SU-DHL-6 (cell line): ENCODE measurements around the gene PRDM16.

Experiments
- EZH2phosphoT487 ChIP-seq: fragments of 200-600 bp; sonication (generic), shearing (Covaris generic); conservative IDR thresholded peaks from 2 replicates; pipeline ENCODE4 v1.6.1; 2018; ENCODE audit warnings: mild to moderate bottlenecking, antibody characterized with exemption, low read length, moderate library complexity, mixed read lengths
- TF ChIP-seq, protein P1 (sequence below): fragments of 200-600 bp; sonication (generic); IDR thresholded peaks from one replicate; pipeline ENCODE4 v1.5.1; 2017; ENCODE audit warnings: antibody characterized with exemption, mild to moderate bottlenecking, low read length, moderate library complexity; ENCODE audit not compliant: insufficient read depth, poor library complexity, severe bottlenecking

DNA sequence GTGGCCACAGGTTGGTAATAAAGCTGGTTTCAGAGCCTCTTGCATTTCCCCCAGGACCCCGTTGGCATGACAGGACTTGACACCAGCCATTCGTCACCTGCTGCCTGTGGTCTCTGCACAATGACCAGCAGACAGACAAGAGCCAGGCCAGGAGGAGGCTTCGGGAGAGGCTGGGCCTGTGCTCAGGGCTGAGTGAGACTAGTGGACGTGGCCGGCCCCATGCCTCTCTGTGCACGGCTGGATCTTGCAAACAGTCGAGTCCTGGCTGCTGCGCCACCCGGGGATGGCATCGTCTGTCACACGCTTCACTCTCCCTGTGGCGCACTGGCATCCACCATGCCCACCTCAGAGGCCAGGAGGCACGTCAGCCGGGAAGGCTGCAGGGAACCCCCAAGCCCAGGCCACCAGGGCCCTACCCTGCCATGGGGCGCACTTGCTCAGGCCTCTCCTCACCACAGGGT lies 208.0 kb downstream of the PRDM16 start:
- TF ChIP-seq, protein P1, sequence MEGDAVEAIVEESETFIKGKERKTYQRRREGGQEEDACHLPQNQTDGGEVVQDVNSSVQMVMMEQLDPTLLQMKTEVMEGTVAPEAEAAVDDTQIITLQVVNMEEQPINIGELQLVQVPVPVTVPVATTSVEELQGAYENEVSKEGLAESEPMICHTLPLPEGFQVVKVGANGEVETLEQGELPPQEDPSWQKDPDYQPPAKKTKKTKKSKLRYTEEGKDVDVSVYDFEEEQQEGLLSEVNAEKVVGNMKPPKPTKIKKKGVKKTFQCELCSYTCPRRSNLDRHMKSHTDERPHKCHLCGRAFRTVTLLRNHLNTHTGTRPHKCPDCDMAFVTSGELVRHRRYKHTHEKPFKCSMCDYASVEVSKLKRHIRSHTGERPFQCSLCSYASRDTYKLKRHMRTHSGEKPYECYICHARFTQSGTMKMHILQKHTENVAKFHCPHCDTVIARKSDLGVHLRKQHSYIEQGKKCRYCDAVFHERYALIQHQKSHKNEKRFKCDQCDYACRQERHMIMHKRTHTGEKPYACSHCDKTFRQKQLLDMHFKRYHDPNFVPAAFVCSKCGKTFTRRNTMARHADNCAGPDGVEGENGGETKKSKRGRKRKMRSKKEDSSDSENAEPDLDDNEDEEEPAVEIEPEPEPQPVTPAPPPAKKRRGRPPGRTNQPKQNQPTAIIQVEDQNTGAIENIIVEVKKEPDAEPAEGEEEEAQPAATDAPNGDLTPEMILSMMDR: no peak
- no peak for TF ChIP-seq EZH2phosphoT487
